CD4-positive, alpha-beta T cell treated with Interleukin-17A for 1 hour (primary cell): ENCODE data around the gene PLA2G4F.

ENCODE experiments used
- DNase-seq: peaks from one replicate; pipeline ENCODE4 v3.0.0-alpha.2; 2020

The PLA2G4F gene

GRCh38 chr15:42146551-42147430, 9.6 kb downstream of the PLA2G4F start:
- DNase-seq: no peak

- no peak for DNase-seq
Observed at GRCh38 chr15:42145546-42146455, 10.6 kb downstream of the PLA2G4F start.

GRCh38 chr15:42144841-42145375, 11.5 kb downstream of the PLA2G4F start:
- no peak for DNase-seq

- DNase-seq: no peak
Observed at GRCh38 chr15:42143866-42144625, 12.4 kb downstream of the PLA2G4F start.

GRCh38 chr15:42143356-42143755, 13.1 kb downstream of the PLA2G4F start:
- DNase-seq: no peak

- no peak for DNase-seq
Observed at GRCh38 chr15:42141795-42142667, 14.4 kb downstream of the PLA2G4F start.

- DNase-seq: no peak
Observed at GRCh38 chr15:42141246-42141645, 15.2 kb downstream of the PLA2G4F start.

GRCh38 chr15:42140383-42141070, 15.9 kb downstream of the PLA2G4F start:
- DNase-seq: no peak

- no peak for DNase-seq
Observed at GRCh38 chr15:42139596-42139995, 16.8 kb downstream of the PLA2G4F start.

GRCh38 chr15:42138968-42139386, 17.5 kb downstream of the PLA2G4F start:
- no peak for DNase-seq

- no peak for DNase-seq
Observed at GRCh38 chr15:42138411-42138810, 18.0 kb downstream of the PLA2G4F start.

- DNase-seq: peak; percentile 21
Observed at GRCh38 chr15:42137461-42138261, 18.8 kb downstream of the PLA2G4F start.

- no peak for DNase-seq
Observed at GRCh38 chr15:42136513-42136912, 19.9 kb downstream of the PLA2G4F start.

- DNase-seq: no peak
Observed at GRCh38 chr15:42135351-42135750, 21.1 kb downstream of the PLA2G4F start.

- no peak for DNase-seq
Observed at GRCh38 chr15:42134617-42135245, 21.7 kb downstream of the PLA2G4F start.

- DNase-seq: peak; percentile 36
Observed at GRCh38 chr15:42133886-42134502, 22.4 kb downstream of the PLA2G4F start.

- no peak for DNase-seq
Observed at GRCh38 chr15:42133356-42133755, 23.1 kb downstream of the PLA2G4F start.

GRCh38 chr15:42131826-42132806, 24.3 kb downstream of the PLA2G4F start:
- DNase-seq: no peak
